A549 treated with CpdA at 1 μM for 4 hours (cell line): ENCODE data around the gene STYXL1. TPM values are rescaled to one million over a fixed set of nuclear protein-coding genes. Genes with fewer than 3 reads are reported as not detected.

Experiments used
- total RNA-seq: library from RNA; stranded (reverse); fragments of 200-300 nt; extraction: Qiagen RNA extraction; gene quantifications from 5 replicates; pipeline ENCODE4 v1.2.3, GENCODE V29; 2022; ENCODE audit warnings: low read depth

STYXL1 gene, protein sequence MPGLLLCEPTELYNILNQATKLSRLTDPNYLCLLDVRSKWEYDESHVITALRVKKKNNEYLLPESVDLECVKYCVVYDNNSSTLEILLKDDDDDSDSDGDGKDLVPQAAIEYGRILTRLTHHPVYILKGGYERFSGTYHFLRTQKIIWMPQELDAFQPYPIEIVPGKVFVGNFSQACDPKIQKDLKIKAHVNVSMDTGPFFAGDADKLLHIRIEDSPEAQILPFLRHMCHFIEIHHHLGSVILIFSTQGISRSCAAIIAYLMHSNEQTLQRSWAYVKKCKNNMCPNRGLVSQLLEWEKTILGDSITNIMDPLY
- 38.4 to 42.4 TPM (median 39.6 TPM) in 5 replicates for total RNA-seq

DNA sequence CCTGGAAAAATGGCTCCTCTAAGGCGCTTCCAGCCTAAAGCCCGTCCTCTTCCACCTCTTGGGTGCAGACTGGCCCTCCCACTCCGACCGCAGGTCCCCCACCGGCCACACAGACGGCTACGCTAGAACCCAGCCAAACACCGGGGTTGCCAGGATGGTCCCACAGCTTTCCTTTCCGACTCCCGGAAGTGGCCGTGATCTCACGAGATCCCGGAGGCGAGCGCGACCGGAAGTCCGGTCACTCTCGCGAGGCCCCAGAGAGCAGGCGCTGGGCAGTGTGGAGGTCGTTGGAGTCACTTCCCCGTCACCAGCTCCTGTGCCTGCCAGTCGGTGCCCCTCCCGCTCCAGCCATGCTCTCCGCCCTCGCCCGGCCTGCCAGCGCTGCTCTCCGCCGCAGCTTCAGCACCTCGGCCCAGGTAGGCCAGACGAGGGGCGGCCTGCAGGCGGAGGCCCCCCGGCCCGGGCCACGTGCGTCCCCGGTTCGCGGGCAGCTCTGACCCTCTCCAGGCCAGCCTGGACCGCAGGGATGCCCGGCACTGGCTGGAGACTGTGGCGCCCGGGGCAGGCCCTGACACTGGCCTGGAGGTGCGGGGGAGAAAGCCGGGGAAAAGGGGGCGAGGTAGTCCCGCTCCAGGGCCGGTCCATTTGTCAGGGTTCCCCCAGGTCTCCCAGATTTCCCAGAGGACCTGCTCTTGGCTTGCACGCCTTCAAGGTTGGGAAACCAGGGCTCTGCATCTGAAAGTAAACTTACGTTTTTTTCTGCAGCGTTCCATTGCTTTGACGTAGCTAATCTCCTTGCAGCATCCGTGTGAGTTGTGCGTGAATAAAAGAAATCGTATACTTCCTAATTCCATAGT is at the start of gene STYXL1, which contains the start of gene MDH2:
STYXL1 (minus strand) TSS at position 190 of the 857 bp plus-strand sequence. CDS start 17,477 bp downstream, outside the sequence.
MDH2 (plus strand) TSS at position 296 of the 857 bp plus-strand sequence; CDS start at position 351, 55 bp downstream.

DNA sequence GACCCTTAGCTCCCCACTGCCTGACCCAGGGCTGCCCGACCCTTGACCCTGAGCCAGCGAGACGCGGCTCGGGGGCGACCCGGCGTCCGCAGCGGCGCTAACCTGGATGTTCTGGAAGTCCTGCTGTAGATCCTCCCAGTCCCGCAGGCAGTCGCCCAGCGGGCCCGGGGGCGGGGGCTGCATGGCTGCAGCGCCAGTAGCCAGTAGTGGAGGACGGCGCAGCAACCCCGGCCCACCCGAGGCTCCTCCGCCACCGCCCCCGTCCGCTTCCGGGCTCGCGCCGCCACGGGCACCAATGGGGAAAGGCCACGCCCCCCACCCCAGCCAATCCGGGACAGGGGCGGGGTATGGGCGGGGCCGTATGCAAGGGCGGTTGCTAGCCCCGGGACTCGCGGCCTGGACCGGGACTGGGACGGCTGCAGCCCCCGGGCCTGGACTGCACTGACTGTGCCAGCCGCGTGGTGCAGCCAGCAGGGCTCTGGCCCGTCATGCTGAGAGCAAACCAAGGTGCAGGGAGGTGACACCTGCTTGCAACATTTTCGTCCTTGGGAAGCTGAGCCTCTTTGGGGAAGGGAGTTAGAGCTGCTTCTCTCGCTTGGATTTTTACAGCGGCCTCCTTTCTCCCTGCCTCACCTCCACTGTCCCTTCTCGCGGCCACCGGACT is 53.3 kb downstream of the STYXL1 start, which contains the start of gene TMEM120A:
TMEM120A (minus strand) TSS at position 208 of the 664 bp plus-strand sequence; CDS start at position 183, 25 bp downstream.

Other genes with a start within 250 kb of the STYXL1 start
- not detected in 5 replicates for gene CCL24, start 234.2 kb downstream of the STYXL1 start, total RNA-seq
- gene RHBDD2, start 169.0 kb downstream of the STYXL1 start, total RNA-seq: 76.1 to 96.8 TPM (median 88.8 TPM) in 5 replicates
- 119 to 162 TPM (median 158 TPM) in 5 replicates for gene POR, start 132.8 kb downstream of the STYXL1 start, total RNA-seq
- gene TMEM120A, start 53.4 kb downstream of the STYXL1 start, total RNA-seq: 33.0 to 44.3 TPM (median 42.8 TPM) in 5 replicates
- 312 to 428 TPM (median 360 TPM) in 5 replicates for gene MDH2, start 106 bp upstream of the STYXL1 start, total RNA-seq
- 5.6 to 8.2 TPM (median 7.6 TPM) in 5 replicates for gene SRRM3, start 153.9 kb upstream of the STYXL1 start, total RNA-seq